GM19468 (cell line): ENCODE results near the gene PLIN4.
"Not testable (repeated sequence)": the region's sequence is repeated elsewhere in the genome, so short reads cannot be mapped to it uniquely, and the experiment has no call there.

ENCODE experiments used
- ATAC-seq: cut with Tn5 transposase; IDR thresholded peaks from one replicate; pipeline ENCODE4 v1.9.1; 2021; ENCODE audit warnings: mild to moderate bottlenecking, moderate library complexity, moderate number of reproducible peaks; ENCODE audit not compliant: unreplicated experiment; ENCODE audit errors: extremely low read depth

The PLIN4 gene

GRCh38 chr19:4529924-4530522 is 11.7 kb upstream of the PLIN4 start:
- no peak for ATAC-seq

GRCh38 chr19:4528843-4529242 is 10.6 kb upstream of the PLIN4 start:
- ATAC-seq: no peak

- ATAC-seq: not testable (repeated sequence)
Observed at GRCh38 chr19:4527377-4527776, 9.1 kb upstream of the PLIN4 start.

- ATAC-seq: no peak
Observed at GRCh38 chr19:4525563-4526002, 7.3 kb upstream of the PLIN4 start.

GRCh38 chr19:4524808-4525562 is 6.7 kb upstream of the PLIN4 start:
- no peak for ATAC-seq

- no peak for ATAC-seq
Observed at GRCh38 chr19:4523306-4524110, 5.2 kb upstream of the PLIN4 start.

GRCh38 chr19:4522291-4523002 is 4.2 kb upstream of the PLIN4 start:
- ATAC-seq: no peak

GRCh38 chr19:4521888-4522242 is 3.6 kb upstream of the PLIN4 start:
- no peak for ATAC-seq

- no peak for ATAC-seq
Observed at GRCh38 chr19:4521170-4521887, 3.0 kb upstream of the PLIN4 start.

- no peak for ATAC-seq
Observed at GRCh38 chr19:4519521-4520277, 1.4 kb upstream of the PLIN4 start.

GRCh38 chr19:4519172-4519496 is 848 bp upstream of the PLIN4 start:
- ATAC-seq: no peak

- ATAC-seq: no peak
Observed at GRCh38 chr19:4517451-4518057, 732 bp downstream of the PLIN4 start.

GRCh38 chr19:4516939-4517300 is 1.4 kb downstream of the PLIN4 start:
- no peak for ATAC-seq

GRCh38 chr19:4516199-4516938 is 1.9 kb downstream of the PLIN4 start:
- ATAC-seq: no peak

GRCh38 chr19:4515732-4516131 is 2.6 kb downstream of the PLIN4 start:
- no peak for ATAC-seq

GRCh38 chr19:4513248-4513647 is 5.0 kb downstream of the PLIN4 start:
- ATAC-seq: no peak

GRCh38 chr19:4512070-4512469 is 6.2 kb downstream of the PLIN4 start:
- no peak for ATAC-seq

- no peak for ATAC-seq
Observed at GRCh38 chr19:4511300-4512054, 6.8 kb downstream of the PLIN4 start.
